Camera-type eye (tissue), 1 donor: ENCODE data around the gene MAGEB2. TPM values are rescaled to one million over a fixed set of nuclear protein-coding genes. Genes with fewer than 3 reads are reported as not detected.

Source experiments
- total RNA-seq: library from RNA; depleted of rRNA; stranded (reverse); fragments of >200 nt; gene quantifications from one replicate; pipeline ENCODE4 v1.2.3, GENCODE V29; 2014

The MAGEB2 gene, protein sequence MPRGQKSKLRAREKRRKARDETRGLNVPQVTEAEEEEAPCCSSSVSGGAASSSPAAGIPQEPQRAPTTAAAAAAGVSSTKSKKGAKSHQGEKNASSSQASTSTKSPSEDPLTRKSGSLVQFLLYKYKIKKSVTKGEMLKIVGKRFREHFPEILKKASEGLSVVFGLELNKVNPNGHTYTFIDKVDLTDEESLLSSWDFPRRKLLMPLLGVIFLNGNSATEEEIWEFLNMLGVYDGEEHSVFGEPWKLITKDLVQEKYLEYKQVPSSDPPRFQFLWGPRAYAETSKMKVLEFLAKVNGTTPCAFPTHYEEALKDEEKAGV
- total RNA-seq = not detected

DNA sequence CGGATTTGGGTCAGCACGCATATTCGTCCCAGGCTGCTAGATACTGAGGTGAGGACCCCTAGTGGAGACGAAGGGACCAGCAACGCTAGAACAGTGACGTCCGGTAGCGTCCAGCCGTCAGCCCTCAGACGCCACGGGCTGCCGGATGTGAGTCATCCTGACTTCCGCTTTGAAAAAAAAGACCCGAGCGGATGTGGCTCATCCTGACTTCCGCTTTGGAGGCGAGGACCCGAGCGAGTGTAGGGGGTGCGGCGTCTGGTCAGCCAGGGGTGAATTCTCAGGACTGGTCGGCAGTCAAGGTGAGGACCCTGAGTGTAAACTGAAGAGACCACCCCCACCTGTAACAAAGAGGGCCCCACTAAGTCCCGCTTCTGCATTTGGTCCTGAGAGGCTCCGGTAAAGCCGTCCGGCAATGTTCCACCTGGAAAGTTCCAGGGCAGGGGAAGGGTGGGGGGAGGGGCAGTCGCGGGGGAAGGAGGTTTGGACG, at the start of gene MAGEB2:
MAGEB2 (plus strand) TSS at position 207 of the 487 bp plus-strand sequence. CDS start 3,018 bp downstream, outside the sequence.

DNA sequence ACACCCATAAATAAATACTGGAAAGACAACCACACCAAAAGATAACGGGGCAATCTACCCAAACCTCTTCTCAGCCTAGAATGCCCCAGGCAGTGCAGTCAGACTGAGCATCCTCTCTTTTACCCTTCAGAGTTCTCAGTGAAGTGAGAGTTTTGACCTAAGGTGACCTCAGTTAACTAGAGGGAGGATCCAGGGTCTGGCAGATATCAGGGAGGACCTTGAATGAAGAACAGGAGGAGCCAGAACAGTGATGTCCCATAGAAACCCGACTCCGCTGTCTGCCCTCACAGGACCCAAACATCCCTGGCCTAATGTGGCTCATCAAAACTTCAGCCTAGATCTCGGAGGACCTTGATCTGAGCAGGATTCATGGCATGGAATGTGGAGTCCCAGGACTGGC, 15.0 kb downstream of the MAGEB2 start, which contains the start of gene MAGEB3:
MAGEB3 (plus strand) TSS at position 263 of the 400 bp plus-strand sequence. CDS start 5,268 bp downstream, outside the sequence.

DNA sequence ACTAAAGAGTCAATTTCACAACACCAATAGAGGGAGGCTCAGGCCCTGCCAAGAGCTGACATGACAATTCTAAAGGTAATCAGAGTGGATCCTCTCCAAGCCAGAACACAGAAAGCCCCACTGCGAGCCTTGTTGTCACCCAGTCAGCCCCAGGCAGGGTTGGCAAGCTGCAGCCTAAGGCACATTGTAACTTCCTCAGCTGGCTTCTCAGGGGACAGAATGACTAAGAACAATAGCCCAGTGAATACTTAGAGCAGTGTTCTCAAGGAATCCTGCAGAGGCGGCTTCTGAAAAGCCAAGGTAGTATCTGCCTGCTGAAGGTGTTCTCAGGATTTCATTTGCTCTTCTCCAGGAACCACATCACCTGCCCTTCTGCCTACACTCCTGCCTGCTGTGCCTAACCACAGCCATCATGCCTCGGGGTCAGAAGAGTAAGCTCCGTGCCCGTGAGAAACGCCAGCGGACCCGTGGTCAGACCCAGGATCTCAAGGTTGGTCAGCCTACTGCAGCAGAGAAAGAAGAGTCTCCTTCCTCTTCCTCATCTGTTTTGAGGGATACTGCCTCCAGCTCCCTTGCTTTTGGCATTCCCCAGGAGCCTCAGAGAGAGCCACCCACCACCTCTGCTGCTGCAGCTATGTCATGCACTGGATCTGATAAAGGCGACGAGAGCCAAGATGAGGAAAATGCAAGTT, 26.5 kb downstream of the MAGEB2 start, which contains the start of gene MAGEB4:
MAGEB4 (plus strand) TSS at position 277 of the 692 bp plus-strand sequence; CDS start at position 413, 136 bp downstream.

DNA sequence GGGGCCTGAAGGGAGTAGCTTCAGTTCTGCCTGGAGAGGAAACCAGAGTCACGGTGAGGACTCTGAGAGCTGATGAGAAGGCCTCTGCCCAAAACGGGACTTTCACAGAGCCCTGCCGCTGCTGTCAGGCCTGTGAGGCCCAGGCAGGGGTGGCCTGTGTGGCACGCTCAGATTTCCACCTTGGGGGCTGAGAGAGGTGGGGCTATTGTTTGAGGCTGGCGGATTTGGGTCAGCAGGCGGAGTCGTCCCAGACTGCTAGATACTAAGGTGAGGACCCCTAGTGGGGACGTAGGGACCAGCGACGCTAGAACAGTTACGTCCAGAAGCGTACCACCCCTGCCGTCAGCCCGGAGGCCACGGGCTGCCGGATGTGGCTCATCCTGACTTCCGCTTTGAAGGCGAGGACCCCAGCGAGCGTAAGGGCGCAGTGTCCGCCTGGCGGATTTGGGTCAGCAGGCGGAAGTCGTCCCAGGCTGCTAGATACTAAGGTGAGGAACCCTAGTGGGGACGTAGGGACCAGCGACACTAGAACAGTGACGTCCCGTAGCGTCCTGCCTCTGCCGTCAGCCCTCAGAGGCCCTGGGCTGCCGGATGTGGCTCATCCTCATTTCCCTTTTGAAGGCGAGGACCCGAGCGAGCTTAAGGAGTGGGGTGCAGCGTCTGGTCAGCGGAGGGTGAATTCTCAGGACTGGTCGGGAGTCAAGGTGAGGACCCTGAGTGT, 31.6 kb downstream of the MAGEB2 start, which contains the start of gene MAGEB1:
MAGEB1 (plus strand) TSS at position 378 of the 721 bp plus-strand sequence. CDS start 3,348 bp downstream, outside the sequence.

Other genes starting within 250 kb of the MAGEB2 start
- gene MAGEB3, start 15.1 kb downstream of the MAGEB2 start, total RNA-seq = not detected
- gene MAGEB4, start 26.4 kb downstream of the MAGEB2 start, total RNA-seq = not detected
- gene MAGEB1, start 31.6 kb downstream of the MAGEB2 start, total RNA-seq = not detected
- not detected for gene NR0B1, start 93.8 kb downstream of the MAGEB2 start, total RNA-seq